GM18526 (cell line): ENCODE measurements around the gene RCAN2.

Experiments
- POLR2A ChIP-seq: IDR thresholded peaks from 3 replicates; pipeline ENCODE4 v1.6.1; 2011; ENCODE audit not compliant: insufficient read length; ENCODE audit errors: extremely low read depth

Gene RCAN2

GRCh38 chr6:46505693-46506512 is 14.7 kb upstream of the RCAN2 start:
- TF ChIP-seq POLR2A = no peak

GRCh38 chr6:46504242-46504641 is 13.0 kb upstream of the RCAN2 start:
- TF ChIP-seq POLR2A = no peak

DNA sequence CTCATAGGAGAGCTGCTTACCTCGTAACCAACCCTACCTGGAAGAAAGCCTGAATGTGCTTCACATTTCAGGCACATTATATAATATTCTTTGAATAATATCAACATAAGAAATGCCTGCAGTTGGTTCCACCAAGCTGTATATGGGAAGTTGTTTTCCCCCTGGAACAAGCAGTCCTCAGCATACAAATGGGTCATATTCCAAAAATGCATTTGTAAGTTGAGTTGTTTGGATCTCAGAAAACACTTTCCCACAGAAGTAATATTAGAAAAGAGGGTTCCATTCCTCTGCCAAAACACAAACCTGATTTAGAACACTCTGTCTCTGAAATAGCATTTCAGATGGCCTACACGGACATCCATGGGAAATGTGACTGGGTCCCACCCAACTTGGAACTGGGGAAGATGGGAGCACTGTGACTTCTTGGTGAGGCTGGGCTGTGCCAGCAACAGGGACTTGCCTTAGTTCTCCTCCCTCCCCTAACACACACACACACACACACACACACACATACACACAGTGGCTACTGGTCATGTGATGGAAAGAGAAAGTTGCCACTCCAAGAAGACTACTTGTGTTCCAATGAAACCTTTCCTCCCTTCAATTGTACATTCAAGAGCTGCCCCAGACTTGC is 11.4 kb upstream of the RCAN2 start:
- TF ChIP-seq POLR2A = no peak

- TF ChIP-seq POLR2A = no peak
Measured at GRCh38 chr6:46501136-46502089, 10.2 kb upstream of the RCAN2 start.

- TF ChIP-seq POLR2A = no peak
Measured at GRCh38 chr6:46500382-46500781, 9.1 kb upstream of the RCAN2 start.

- TF ChIP-seq POLR2A = no peak
Measured at GRCh38 chr6:46491628-46492547, 639 bp upstream of the RCAN2 start.

DNA sequence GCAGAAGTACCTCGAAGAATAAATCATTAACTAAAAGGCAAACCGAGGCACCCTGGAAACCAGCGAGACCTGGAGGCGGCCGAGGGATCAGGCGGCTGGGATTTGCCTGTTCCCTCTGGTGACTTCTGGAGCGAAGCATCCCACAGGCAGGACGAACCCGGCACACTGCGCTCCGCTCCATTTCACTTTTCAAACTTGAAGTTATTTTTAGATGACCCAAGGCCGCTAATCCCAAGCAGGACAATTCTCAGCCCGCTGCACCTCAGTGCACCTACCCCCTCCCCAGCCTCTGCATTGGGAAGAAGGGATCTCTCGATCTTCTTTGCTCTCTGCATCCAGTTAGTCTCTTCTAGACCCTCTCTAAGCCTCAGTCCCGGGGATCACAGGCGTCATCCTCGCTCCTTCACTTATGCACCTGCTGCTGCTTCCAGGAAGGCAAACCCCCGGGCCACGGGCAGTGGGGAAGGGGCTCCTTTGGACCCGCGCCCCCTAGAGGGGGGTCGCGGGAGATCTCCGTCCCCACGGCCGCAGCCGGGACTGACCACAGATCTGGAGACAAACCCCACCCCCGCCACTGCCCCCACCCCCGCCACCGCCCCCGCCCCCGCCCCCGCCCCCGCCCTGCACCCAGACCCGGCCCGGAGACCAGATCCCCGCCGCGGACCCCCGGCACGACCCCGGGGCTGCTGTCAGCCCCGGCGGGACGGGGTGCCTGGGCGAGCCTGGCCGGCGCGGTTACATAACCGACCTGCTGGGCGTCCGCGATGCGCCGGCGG is 636 bp downstream of the RCAN2 start:
- no peak for TF ChIP-seq POLR2A

GRCh38 chr6:46486181-46486580 is 5.1 kb downstream of the RCAN2 start:
- TF ChIP-seq POLR2A = no peak

DNA sequence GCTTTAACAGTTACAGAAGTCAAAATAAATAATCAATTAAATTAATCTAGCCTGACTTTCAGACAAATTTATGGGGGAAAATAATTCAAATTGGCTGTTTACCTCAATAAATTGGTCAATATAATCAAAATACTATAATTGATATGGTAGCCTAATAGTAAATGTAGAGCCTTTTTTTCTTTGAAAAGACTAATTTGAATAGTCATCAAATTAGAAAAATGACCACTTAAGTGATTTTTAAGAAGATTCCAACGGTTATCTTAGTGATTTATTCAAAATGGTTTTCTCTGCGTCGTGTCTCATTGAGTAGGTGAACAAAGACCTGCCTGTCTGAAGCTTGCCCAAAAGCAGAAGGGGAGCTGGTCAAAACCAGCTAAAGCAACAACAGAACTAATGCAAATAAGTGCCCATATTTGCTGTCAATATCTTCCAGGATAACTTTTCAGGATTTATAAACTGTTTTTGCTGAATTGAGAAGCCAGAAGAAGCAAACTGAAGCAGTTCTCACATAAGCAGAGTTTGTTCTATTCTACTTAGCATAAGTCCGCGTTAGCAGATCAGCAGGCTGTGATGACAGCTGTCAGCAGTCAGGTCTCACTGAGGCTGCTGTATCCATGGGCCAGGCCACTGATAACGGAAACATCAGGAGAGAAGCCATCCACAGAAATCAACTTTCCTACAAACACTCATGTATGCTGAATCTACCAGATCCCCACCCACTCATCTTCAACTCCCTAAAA is 7.0 kb downstream of the RCAN2 start:
- no peak for TF ChIP-seq POLR2A

DNA sequence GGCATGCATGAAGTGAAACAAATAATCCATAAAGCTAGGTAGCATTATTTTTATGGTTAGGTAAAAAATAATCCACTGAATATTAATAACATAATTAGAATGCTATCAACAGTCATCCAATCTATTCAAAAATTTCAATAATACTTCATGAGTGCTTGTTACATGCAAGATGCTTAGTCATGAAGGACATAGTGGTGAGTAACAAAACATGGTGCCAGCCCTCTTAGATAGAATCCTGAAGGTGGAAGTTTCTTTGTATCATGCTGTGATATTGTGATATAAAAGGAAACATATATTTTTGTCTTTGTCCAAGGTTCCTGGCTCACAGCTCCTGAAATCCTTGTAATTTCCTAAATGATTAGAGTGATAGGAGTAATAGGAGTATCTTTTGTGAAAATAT is 14.9 kb downstream of the RCAN2 start:
- no peak for TF ChIP-seq POLR2A

- no peak for TF ChIP-seq POLR2A
Measured at GRCh38 chr6:46473881-46474280, 17.4 kb downstream of the RCAN2 start.

GRCh38 chr6:46472243-46472642 is 19.0 kb downstream of the RCAN2 start:
- TF ChIP-seq POLR2A = no peak

DNA sequence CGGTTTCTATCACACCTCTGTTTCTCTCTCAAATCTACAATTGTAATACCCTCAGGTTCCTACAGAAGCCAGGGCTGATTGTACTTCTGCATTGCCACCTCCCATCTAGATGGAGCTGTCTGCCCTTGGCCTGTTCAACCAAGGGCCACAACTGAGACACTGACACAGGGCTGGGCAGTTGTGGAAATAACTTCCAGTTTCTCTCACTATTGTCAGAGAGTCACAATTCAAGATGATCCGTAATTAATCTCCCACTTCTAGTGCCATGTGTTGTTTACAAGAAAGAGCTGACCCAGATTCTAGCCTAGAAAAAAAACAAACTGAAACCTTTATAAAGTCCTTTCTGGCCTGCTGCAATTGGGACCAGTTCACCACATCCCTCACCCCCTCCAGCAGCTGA is 22.2 kb downstream of the RCAN2 start:
- TF ChIP-seq POLR2A = no peak
